Coronary artery (tissue), 2 donors: ENCODE results near the gene PUM2.
"Not testable (repeated sequence)": the region's sequence is repeated elsewhere in the genome, so short reads cannot be mapped to it uniquely, and the experiment has no call there.

Experiments used
- DNase-seq: peaks from one replicate; pipeline ENCODE4 v3.0.0-alpha.2; 2017; ENCODE audit warnings: low spot score
- H3K27ac ChIP-seq, 2 donors: fragments of 200-600 bp; sonication (generic); one replicate each; pipeline ENCODE4 v1.5.1; 2016 to 2019
- H3K4me3 ChIP-seq: fragments of 200-600 bp; sonication (generic); 2 replicates; pipeline ENCODE4 v1.5.1; 2016; ENCODE audit warnings: mild to moderate bottlenecking, moderate library complexity
- CTCF ChIP-seq: fragments of 200-600 bp; sonication (generic); IDR thresholded peaks from one replicate; pipeline ENCODE4 v1.5.1; 2019; ENCODE audit warnings: antibody characterized with exemption

PUM2 gene

GRCh38 chr2:20378341-20378740 is 27.7 kb upstream of the PUM2 start:
- no peak for DNase-seq
- no peak overlapping the region for H3K27ac ChIP-seq
- TF ChIP-seq CTCF: no peak
- no peak overlapping the region for H3K4me3 ChIP-seq

GRCh38 chr2:20377741-20378140 is 27.1 kb upstream of the PUM2 start:
- TF ChIP-seq CTCF: no peak
- Histone ChIP-seq H3K27ac (no peak overlapping the region), H3K4me3 (no peak overlapping the region)
- no peak for DNase-seq

GRCh38 chr2:20374982-20375381 is 24.3 kb upstream of the PUM2 start:
- DNase-seq, H3K27ac ChIP-seq, H3K4me3 ChIP-seq: not testable (repeated sequence)

- no peak overlapping the region for H3K4me3 ChIP-seq
- no peak for DNase-seq
- no peak for TF ChIP-seq CTCF
- H3K27ac ChIP-seq: no peak overlapping the region
These were observed 22.4 kb upstream of the PUM2 start for GRCh38 chr2:20372896-20373640.

- no peak overlapping the region for H3K27ac ChIP-seq
- TF ChIP-seq CTCF: no peak
- no peak for DNase-seq
- H3K4me3 ChIP-seq: no peak overlapping the region
These were observed 20.8 kb upstream of the PUM2 start for GRCh38 chr2:20371323-20372025.

- Histone ChIP-seq H3K27ac (no peak overlapping the region), H3K4me3 (no peak overlapping the region)
- no peak for TF ChIP-seq CTCF
- DNase-seq: no peak
These were observed 19.5 kb upstream of the PUM2 start for GRCh38 chr2:20370191-20370590.

GRCh38 chr2:20369366-20369765 is 18.7 kb upstream of the PUM2 start:
- DNase-seq: no peak
- H3K27ac ChIP-seq: no peak overlapping the region
- TF ChIP-seq CTCF: no peak
- H3K4me3 ChIP-seq: no peak overlapping the region
